ENCODE measurements around the gene LAMA2.

LAMA2 gene

GRCh38 chr6:129104131-129104530 is 221.2 kb downstream of the LAMA2 start:
- POLR2A ChIA-PET: no interaction called here
- TF ChIP-seq ZNF384 (IDR thresholded peaks at IDR 0.05): no peak
- no peak for TF ChIP-seq LEF1 (IDR thresholded peaks at IDR 0.05; ENCODE audit: borderline replicate concordance)
- TF ChIP-seq CTBP1 (IDR thresholded peaks at IDR 0.05; ENCODE audit: borderline replicate concordance): no peak
- TF ChIP-seq FOXM1 (IDR thresholded peaks at IDR 0.05; ENCODE audit: borderline replicate concordance): no peak
- TF ChIP-seq PKNOX1 (IDR thresholded peaks at IDR 0.05): no peak
- TF ChIP-seq FOXK2 (IDR thresholded peaks at IDR 0.05): no peak
- no peak for TF ChIP-seq TARDBP (IDR thresholded peaks at IDR 0.05)
- TF ChIP-seq FOXA1 (IDR thresholded peaks at IDR 0.05): no peak
- TF ChIP-seq SP1 (IDR thresholded peaks at IDR 0.05): no peak
- TF ChIP-seq NFRKB (IDR thresholded peaks at IDR 0.05): no peak
- no peak for TF ChIP-seq HDGF (IDR thresholded peaks at IDR 0.05; ENCODE audit: borderline replicate concordance)
- TF ChIP-seq BHLHE40 (IDR thresholded peaks at IDR 0.05; ENCODE audit: borderline replicate concordance): no peak
- TF ChIP-seq ARNT (IDR thresholded peaks at IDR 0.05): no peak
- TF ChIP-seq L3MBTL2 (conservative IDR thresholded peaks at IDR 0.05): no peak
- no peak for DNase-seq (ENCODE audit: extremely low spot score)
- CTCF ChIA-PET: no interaction called here

DNA sequence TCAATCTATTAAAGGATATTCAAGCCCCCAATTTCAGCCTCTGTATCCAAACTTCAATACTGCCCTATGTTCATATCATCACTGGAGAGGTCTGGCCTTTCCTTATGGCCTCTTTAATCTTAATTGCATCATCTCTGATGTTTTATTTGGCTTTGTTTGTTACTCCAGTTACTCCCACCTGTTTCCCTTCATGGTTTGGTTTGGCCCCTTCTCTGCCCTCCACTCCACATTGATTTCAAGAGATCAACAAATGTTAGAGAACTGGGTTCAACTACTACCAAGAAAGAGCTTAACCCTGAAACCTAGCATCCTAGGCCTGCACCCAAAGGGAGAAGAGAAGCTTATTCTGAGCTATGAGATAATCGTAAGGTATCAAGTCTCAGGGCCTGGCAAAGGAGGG is 221.6 kb downstream of the LAMA2 start:
- CTCF ChIA-PET: no interaction called here
- no peak for TF ChIP-seq FOXK2 (IDR thresholded peaks at IDR 0.05)
- TF ChIP-seq CTBP1 (IDR thresholded peaks at IDR 0.05; ENCODE audit: borderline replicate concordance): no peak
- TF ChIP-seq L3MBTL2 (conservative IDR thresholded peaks at IDR 0.05): no peak
- TF ChIP-seq LEF1 (IDR thresholded peaks at IDR 0.05; ENCODE audit: borderline replicate concordance): no peak
- no peak for TF ChIP-seq FOXA1 (IDR thresholded peaks at IDR 0.05)
- TF ChIP-seq ARNT (IDR thresholded peaks at IDR 0.05): no peak
- no peak for TF ChIP-seq PKNOX1 (IDR thresholded peaks at IDR 0.05)
- TF ChIP-seq FOXM1 (IDR thresholded peaks at IDR 0.05; ENCODE audit: borderline replicate concordance): no peak
- no peak for TF ChIP-seq TARDBP (IDR thresholded peaks at IDR 0.05)
- no peak for TF ChIP-seq NFRKB (IDR thresholded peaks at IDR 0.05)
- TF ChIP-seq HDGF (IDR thresholded peaks at IDR 0.05; ENCODE audit: borderline replicate concordance): no peak
- no peak for TF ChIP-seq SP1 (IDR thresholded peaks at IDR 0.05)
- POLR2A ChIA-PET: no interaction called here
- no peak for DNase-seq (ENCODE audit: extremely low spot score)

- DNase-seq (ENCODE audit: extremely low spot score): peak; percentile 15
- ChIA-PET POLR2A (no interaction called here), CTCF (no interaction called here)
- TF ChIP-seq PKNOX1 (IDR thresholded peaks at IDR 0.05) (no peak), NFRKB (IDR thresholded peaks at IDR 0.05) (no peak), BHLHE40 (IDR thresholded peaks at IDR 0.05; ENCODE audit: borderline replicate concordance) (no peak), ZNF384 (IDR thresholded peaks at IDR 0.05) (no peak), ARNT (IDR thresholded peaks at IDR 0.05) (no peak), CTBP1 (IDR thresholded peaks at IDR 0.05; ENCODE audit: borderline replicate concordance) (no peak), HDGF (IDR thresholded peaks at IDR 0.05; ENCODE audit: borderline replicate concordance) (no peak), SP1 (IDR thresholded peaks at IDR 0.05) (no peak), SUZ12 (IDR thresholded peaks at IDR 0.05) (no peak), FOXK2 (IDR thresholded peaks at IDR 0.05) (no peak), L3MBTL2 (conservative IDR thresholded peaks at IDR 0.05) (no peak), TARDBP (IDR thresholded peaks at IDR 0.05) (no peak), ELF4 (IDR thresholded peaks at IDR 0.05) (no peak), FOXM1 (IDR thresholded peaks at IDR 0.05; ENCODE audit: borderline replicate concordance) (no peak)
Measured at GRCh38 chr6:129105035-129105434, 222.1 kb downstream of the LAMA2 start.

DNA sequence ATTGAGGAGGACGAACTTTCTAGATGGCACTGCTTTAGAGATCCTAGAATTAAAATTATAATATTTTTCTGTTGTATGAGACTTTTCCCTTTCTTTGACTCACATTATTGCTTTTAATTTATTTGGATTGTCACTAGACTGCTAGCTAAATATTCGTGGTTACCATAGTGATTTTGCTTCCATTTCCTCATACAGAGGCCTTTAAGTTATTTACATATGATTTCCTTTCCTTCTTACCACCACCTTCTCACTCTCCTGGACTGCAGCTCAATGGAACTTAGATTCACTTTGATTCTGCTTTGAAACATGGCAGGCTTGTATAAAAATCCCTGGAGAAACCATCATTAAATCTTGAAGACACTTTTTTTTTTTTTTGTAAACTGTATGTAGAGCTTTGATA is 222.9 kb downstream of the LAMA2 start:
- no peak for TF ChIP-seq SUZ12 (IDR thresholded peaks at IDR 0.05)
- TF ChIP-seq FOXA1 (IDR thresholded peaks at IDR 0.05): no peak
- TF ChIP-seq LEF1 (IDR thresholded peaks at IDR 0.05; ENCODE audit: borderline replicate concordance): no peak
- no peak for TF ChIP-seq ZNF384 (IDR thresholded peaks at IDR 0.05)
- no peak for TF ChIP-seq FOXK2 (IDR thresholded peaks at IDR 0.05)
- TF ChIP-seq ELF4 (IDR thresholded peaks at IDR 0.05): no peak
- no peak for TF ChIP-seq FOXM1 (IDR thresholded peaks at IDR 0.05; ENCODE audit: borderline replicate concordance)
- no peak for TF ChIP-seq PKNOX1 (IDR thresholded peaks at IDR 0.05)
- no peak for TF ChIP-seq SP1 (IDR thresholded peaks at IDR 0.05)
- no peak for TF ChIP-seq BHLHE40 (IDR thresholded peaks at IDR 0.05; ENCODE audit: borderline replicate concordance)
- no peak for TF ChIP-seq CTBP1 (IDR thresholded peaks at IDR 0.05; ENCODE audit: borderline replicate concordance)
- DNase-seq (ENCODE audit: extremely low spot score): no peak
- ChIA-PET POLR2A (no interaction called here), CTCF (no interaction called here)

DNA sequence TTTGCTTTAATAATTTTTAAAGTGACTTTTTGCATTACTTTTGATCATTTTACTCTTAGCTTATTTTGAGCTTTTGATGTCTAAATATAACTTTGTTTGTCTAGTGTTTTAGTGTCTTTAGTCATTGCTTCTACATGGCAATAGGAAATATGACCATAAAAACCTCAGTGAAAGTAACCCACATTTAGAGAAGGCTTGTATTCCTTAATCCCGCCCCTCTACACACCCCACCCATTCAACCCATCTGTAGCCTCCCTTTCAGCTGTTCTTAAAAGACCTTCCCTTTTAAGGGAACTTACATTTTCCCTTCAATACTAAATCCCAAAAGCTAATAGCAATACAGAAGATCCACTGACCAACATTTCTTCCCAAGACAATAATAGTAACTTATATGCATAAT is 225.4 kb downstream of the LAMA2 start:
- ChIA-PET CTCF (no interaction called here), POLR2A (no interaction called here)
- DNase-seq (ENCODE audit: extremely low spot score): no peak
- no peak for TF ChIP-seq PKNOX1 (IDR thresholded peaks at IDR 0.05)
- TF ChIP-seq HDGF (IDR thresholded peaks at IDR 0.05; ENCODE audit: borderline replicate concordance): no peak
- no peak for TF ChIP-seq LEF1 (IDR thresholded peaks at IDR 0.05; ENCODE audit: borderline replicate concordance)
- no peak for TF ChIP-seq ZNF384 (IDR thresholded peaks at IDR 0.05)
- no peak for TF ChIP-seq ELF4 (IDR thresholded peaks at IDR 0.05)
